K562 (cell line): ENCODE measurements around the gene CCDC85B. TPM values are rescaled to one million over a fixed set of nuclear protein-coding genes. Genes with fewer than 3 reads are reported as not detected.

Source experiments
- BHLHE40 ChIP-seq: IDR thresholded peaks from 2 replicates; pipeline ENCODE4 v1.6.1; 2011; ENCODE audit warnings: low read length, improper control_type of control experiment
- CCAR2 ChIP-seq: fragments of 200-400 bp; formaldehyde crosslinking; IDR thresholded peaks from 2 replicates; pipeline ENCODE4 v1.6.1; 2017; ENCODE audit warnings: mild to moderate bottlenecking, low read depth, low read length
- CHD2 ChIP-seq: IDR thresholded peaks from 2 replicates; pipeline ENCODE4 v1.6.1; 2011; ENCODE audit warnings: low read depth, low read length
- ESRRA ChIP-seq: fragments of 450-650 bp; IDR thresholded peaks from 2 replicates; pipeline ENCODE4 v1.6.1; 2014; ENCODE audit warnings: low read depth, mild to moderate bottlenecking, moderate library complexity, borderline replicate concordance
- HDAC3 ChIP-seq: fragments of 450-650 bp; IDR thresholded peaks from 2 replicates; pipeline ENCODE4 v1.6.1; 2018; ENCODE audit warnings: borderline replicate concordance, mild to moderate bottlenecking, moderate library complexity; ENCODE audit not compliant: partially characterized antibody
- HNRNPLL ChIP-seq: fragments of 200-400 bp; formaldehyde crosslinking; IDR thresholded peaks from 2 replicates; pipeline ENCODE4 v1.6.1; 2017; ENCODE audit warnings: low read length, low read depth, mild to moderate bottlenecking; ENCODE audit not compliant: poor library complexity, severe bottlenecking
- IRF2 ChIP-seq: sonication (generic); formaldehyde crosslinking; IDR thresholded peaks from 2 replicates; pipeline ENCODE4 v1.8.1; 2022; ENCODE audit warnings: mild to moderate bottlenecking, missing genetic modification reagents
- KHSRP ChIP-seq: fragments of 450-650 bp; IDR thresholded peaks from 2 replicates; pipeline ENCODE4 v1.6.1; 2017
- NCOA4 ChIP-seq: fragments of 450-650 bp; IDR thresholded peaks from 2 replicates; pipeline ENCODE4 v1.6.1; 2018; ENCODE audit warnings: mild to moderate bottlenecking; ENCODE audit not compliant: partially characterized antibody
- RFX5 ChIP-seq: IDR thresholded peaks from 2 replicates; pipeline ENCODE4 v1.6.1; 2011; ENCODE audit warnings: low read depth, mild to moderate bottlenecking, improper control_type of control experiment, low read length
- RUNX1 ChIP-seq: sonication (generic); IDR thresholded peaks from 2 replicates; pipeline ENCODE4 v1.6.1; 2016; ENCODE audit warnings: antibody characterized with exemption, low read depth
- SAFB2 ChIP-seq: fragments of 200-400 bp; formaldehyde crosslinking; IDR thresholded peaks from 2 replicates; pipeline ENCODE4 v1.6.1; 2018; ENCODE audit warnings: borderline replicate concordance, low read length, low read depth, moderate library complexity; ENCODE audit not compliant: severe bottlenecking
- YBX1 ChIP-seq: fragments of 450-650 bp; IDR thresholded peaks from 2 replicates; pipeline ENCODE4 v1.7.1; 2016; ENCODE audit warnings: mild to moderate bottlenecking
- ZBTB17 ChIP-seq: fragments of 450-650 bp; formaldehyde crosslinking; IDR thresholded peaks from 2 replicates; pipeline ENCODE4 v1.4.0; 2020; ENCODE audit warnings: mild to moderate bottlenecking
- polyA plus RNA-seq, 8 experiments: library from polyadenylated mRNA; depleted of rRNA in 4 of 8; stranded (reverse) in 5 of 8; unstranded in 3 of 8; fragments of >200 nt; fragmentation: Nextera tagmentation in 2 of 8; fragmentation: Illumina TruSeq in 1 of 8; extraction: Ambion mirVana in 2 of 8; extraction: Trizol in 1 of 8; gene quantifications; 2 replicates each; pipeline versions ENCODE4 v1.2.1 to v1.2.3, GENCODE V29; 2011 to 2014; ENCODE audit warnings: inconsistent platforms in 1 of 8, missing spikeins in 1 of 8
- total RNA-seq, 7 experiments: library from RNA; depleted of rRNA in 6 of 7; stranded (reverse); fragments of >200 nt in 6 of 7; fragmentation: Illumina TruSeq in 2 of 7; extraction: Trizol in 2 of 7; gene quantifications; 2 replicates each; pipeline versions ENCODE4 v1.2.1 to v1.2.3, GENCODE V29; 2011 to 2021; ENCODE audit warnings: low replicate concordance in 1 of 7
- TF ChIP-seq, protein P1 (sequence below): fragments of 450-650 bp; formaldehyde crosslinking; IDR thresholded peaks from 2 replicates; pipeline ENCODE4 v1.4.0; 2020; ENCODE audit warnings: mild to moderate bottlenecking, mixed read lengths
- TF ChIP-seq, protein P2 (sequence below): sonication (generic); formaldehyde crosslinking; IDR thresholded peaks from 2 replicates; pipeline ENCODE4 v1.8.1; 2022; ENCODE audit warnings: missing genetic modification reagents
- TF ChIP-seq, protein P3 (sequence below): fragments of 200-800 bp; sonication (Bioruptor generic); IDR thresholded peaks from 2 replicates; pipeline ENCODE4 v1.6.1; 2017; ENCODE audit warnings: missing genetic modification characterization, missing compliant biosample characterization
- TF ChIP-seq, protein P4 (sequence below): fragments of 250-450 bp; sonication (Bioruptor Pico); IDR thresholded peaks from 2 replicates; pipeline ENCODE4 v1.5.0; 2021
- TF ChIP-seq, protein P5 (sequence below): fragments of 450-650 bp; formaldehyde crosslinking; IDR thresholded peaks from 2 replicates; pipeline ENCODE4 v1.4.0; 2022; ENCODE audit warnings: missing genetic modification characterization

Gene CCDC85B
- total and polyA plus RNA-seq, 9 of the 15 experiments (the other 6 are each of a cell fraction or from before 2014, with no cell fraction given) = 0.14 to 138 (median 6.2) TPM

DNA sequence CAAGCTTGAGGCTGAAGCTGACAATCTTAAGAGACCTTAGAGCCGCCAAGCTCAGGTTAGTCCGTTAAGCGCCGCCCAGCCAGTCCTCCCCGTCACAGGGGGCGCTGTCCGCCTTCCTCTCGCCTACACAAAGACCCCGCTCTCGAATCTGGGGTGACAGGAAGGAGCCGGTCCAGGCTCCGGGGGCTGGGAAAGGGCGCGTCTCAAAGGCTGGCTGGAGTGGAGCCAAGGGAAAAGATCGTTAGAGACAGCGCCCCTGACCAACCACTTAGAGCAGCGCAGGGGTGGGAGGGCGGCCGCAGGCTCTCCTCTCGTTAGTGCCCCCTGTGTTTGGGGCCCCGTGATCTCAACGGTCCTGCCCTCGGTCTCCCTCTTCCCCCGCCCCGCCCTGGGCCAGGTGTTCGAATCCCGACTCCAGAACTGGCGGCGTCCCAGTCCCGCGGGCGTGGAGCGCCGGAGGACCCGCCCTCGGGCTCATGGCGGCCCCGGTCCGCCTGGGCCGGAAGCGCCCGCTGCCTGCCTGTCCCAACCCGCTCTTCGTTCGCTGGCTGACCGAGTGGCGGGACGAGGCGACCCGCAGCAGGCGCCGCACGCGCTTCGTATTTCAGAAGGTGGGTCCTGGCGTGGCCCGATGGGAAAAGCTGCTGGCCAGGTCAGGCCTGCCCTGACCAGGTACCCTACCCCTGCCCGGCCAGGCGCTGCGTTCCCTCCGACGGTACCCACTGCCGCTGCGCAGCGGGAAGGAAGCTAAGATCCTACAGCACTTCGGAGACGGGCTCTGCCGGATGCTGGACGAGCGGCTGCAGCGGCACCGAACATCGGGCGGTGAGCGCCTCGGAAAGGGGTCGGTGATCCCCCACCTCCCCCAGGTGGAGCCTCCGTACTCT is 30.0 kb upstream of the CCDC85B start, which contains the start of gene MUS81 (continued):
- TF ChIP-seq HNRNPLL (peak; percentile 29), CCAR2 (0 out of 2 replicates have a peak, but pooled peaks have one; percentile 79), ZBTB17 (0 out of 2 replicates have a peak, but pooled peaks have one; percentile 68), BHLHE40 (peak; percentile 16; the same call in 1 of the 2 replicates), YBX1 (no peak), RUNX1 (peak; percentile 68; the same call in 1 of the 2 replicates), ESRRA (peak; percentile 81; the same call in 1 of the 2 replicates), NCOA4 (no peak), IRF2 (CRISPR knock-in tag) (no peak), SAFB2 (no peak), CHD2 (no peak), KHSRP (no peak), RFX5 (no peak), HDAC3 (peak; percentile 13)
- TF ChIP-seq, protein P1, sequence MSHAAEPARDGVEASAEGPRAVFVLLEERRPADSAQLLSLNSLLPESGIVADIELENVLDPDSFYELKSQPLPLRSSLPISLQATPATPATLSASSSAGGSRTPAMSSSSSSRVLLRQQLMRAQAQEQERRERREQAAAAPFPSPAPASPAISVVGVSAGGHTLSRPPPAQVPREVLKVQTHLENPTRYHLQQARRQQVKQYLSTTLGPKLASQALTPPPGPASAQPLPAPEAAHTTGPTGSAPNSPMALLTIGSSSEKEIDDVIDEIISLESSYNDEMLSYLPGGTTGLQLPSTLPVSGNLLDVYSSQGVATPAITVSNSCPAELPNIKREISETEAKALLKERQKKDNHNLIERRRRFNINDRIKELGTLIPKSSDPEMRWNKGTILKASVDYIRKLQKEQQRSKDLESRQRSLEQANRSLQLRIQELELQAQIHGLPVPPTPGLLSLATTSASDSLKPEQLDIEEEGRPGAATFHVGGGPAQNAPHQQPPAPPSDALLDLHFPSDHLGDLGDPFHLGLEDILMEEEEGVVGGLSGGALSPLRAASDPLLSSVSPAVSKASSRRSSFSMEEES (CRISPR knock-in tag) = no peak
- TF ChIP-seq, protein P2, sequence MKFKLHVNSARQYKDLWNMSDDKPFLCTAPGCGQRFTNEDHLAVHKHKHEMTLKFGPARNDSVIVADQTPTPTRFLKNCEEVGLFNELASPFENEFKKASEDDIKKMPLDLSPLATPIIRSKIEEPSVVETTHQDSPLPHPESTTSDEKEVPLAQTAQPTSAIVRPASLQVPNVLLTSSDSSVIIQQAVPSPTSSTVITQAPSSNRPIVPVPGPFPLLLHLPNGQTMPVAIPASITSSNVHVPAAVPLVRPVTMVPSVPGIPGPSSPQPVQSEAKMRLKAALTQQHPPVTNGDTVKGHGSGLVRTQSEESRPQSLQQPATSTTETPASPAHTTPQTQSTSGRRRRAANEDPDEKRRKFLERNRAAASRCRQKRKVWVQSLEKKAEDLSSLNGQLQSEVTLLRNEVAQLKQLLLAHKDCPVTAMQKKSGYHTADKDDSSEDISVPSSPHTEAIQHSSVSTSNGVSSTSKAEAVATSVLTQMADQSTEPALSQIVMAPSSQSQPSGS = no peak
- TF ChIP-seq, protein P3, sequence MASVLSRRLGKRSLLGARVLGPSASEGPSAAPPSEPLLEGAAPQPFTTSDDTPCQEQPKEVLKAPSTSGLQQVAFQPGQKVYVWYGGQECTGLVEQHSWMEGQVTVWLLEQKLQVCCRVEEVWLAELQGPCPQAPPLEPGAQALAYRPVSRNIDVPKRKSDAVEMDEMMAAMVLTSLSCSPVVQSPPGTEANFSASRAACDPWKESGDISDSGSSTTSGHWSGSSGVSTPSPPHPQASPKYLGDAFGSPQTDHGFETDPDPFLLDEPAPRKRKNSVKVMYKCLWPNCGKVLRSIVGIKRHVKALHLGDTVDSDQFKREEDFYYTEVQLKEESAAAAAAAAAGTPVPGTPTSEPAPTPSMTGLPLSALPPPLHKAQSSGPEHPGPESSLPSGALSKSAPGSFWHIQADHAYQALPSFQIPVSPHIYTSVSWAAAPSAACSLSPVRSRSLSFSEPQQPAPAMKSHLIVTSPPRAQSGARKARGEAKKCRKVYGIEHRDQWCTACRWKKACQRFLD = peak; percentile 83
- TF ChIP-seq, protein P4, sequence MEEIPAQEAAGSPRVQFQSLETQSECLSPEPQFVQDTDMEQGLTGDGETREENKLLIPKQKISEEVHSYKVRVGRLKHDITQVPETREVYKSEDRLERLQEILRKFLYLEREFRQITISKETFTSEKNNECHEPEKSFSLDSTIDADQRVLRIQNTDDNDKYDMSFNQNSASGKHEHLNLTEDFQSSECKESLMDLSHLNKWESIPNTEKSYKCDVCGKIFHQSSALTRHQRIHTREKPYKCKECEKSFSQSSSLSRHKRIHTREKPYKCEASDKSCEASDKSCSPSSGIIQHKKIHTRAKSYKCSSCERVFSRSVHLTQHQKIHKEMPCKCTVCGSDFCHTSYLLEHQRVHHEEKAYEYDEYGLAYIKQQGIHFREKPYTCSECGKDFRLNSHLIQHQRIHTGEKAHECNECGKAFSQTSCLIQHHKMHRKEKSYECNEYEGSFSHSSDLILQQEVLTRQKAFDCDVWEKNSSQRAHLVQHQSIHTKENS (CRISPR knock-in tag) = no peak
- TF ChIP-seq, protein P5, sequence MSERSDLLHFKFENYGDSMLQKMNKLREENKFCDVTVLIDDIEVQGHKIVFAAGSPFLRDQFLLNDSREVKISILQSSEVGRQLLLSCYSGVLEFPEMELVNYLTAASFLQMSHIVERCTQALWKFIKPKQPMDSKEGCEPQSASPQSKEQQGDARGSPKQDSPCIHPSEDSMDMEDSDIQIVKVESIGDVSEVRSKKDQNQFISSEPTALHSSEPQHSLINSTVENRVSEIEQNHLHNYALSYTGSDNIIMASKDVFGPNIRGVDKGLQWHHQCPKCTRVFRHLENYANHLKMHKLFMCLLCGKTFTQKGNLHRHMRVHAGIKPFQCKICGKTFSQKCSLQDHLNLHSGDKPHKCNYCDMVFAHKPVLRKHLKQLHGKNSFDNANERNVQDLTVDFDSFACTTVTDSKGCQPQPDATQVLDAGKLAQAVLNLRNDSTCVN (CRISPR knock-in tag) = no peak
